GM12864 (cell line): Measurements from ENCODE around the gene KCNC3.

Experiments
- DNase-seq: peaks from one replicate; pipeline ENCODE4 v3.0.0-alpha.2; 2011; ENCODE audit warnings: low read depth
- H3K4me3 ChIP-seq: 2 replicates; pipeline ENCODE4 v1.5.1; 2011; ENCODE audit warnings: mild to moderate bottlenecking, low read depth, low read length, control low read depth
- CTCF ChIP-seq: IDR thresholded peaks from 2 replicates; pipeline ENCODE4 v1.5.1; 2011; ENCODE audit warnings: low read depth, mild to moderate bottlenecking, moderate library complexity, low read length, control low read depth, inconsistent platforms; ENCODE audit errors: missing control alignments

KCNC3 gene

GRCh38 chr19:50269653-50270052 is 59.5 kb downstream of the KCNC3 start:
- no peak for DNase-seq
- no peak overlapping the region for H3K4me3 ChIP-seq
- TF ChIP-seq CTCF = no peak

GRCh38 chr19:50268501-50268900 is 60.7 kb downstream of the KCNC3 start:
- DNase-seq = no peak
- no peak overlapping the region for H3K4me3 ChIP-seq
- no peak for TF ChIP-seq CTCF

- no peak overlapping the region for H3K4me3 ChIP-seq
- TF ChIP-seq CTCF = no peak
- no peak for DNase-seq
These were observed 61.1 kb downstream of the KCNC3 start for GRCh38 chr19:50268041-50268440.

GRCh38 chr19:50266896-50267295 is 62.3 kb downstream of the KCNC3 start:
- no peak for TF ChIP-seq CTCF
- no peak for DNase-seq
- H3K4me3 ChIP-seq = no peak overlapping the region

- DNase-seq = no peak
- TF ChIP-seq CTCF = no peak
- no peak overlapping the region for H3K4me3 ChIP-seq
These were observed 63.1 kb downstream of the KCNC3 start for GRCh38 chr19:50266041-50266440.

- no peak for DNase-seq
- no peak for TF ChIP-seq CTCF
These were observed 64.5 kb downstream of the KCNC3 start for GRCh38 chr19:50264483-50265186.

GRCh38 chr19:50263176-50263575 is 66.0 kb downstream of the KCNC3 start:
- DNase-seq = no peak
- no peak for TF ChIP-seq CTCF
- H3K4me3 ChIP-seq = no peak overlapping the region

More at GRCh38 chr19:50264483-50265186, 64.5 kb downstream of the KCNC3 start:
- H3K4me3 ChIP-seq = no peak overlapping the region
